HuH-7.5 (cell line): ENCODE results near the gene MLEC.
"Not testable (repeated sequence)": the region's sequence is repeated elsewhere in the genome, so short reads cannot be mapped to it uniquely, and the experiment has no call there.

Experiments used
- DNase-seq: peaks from one replicate; pipeline ENCODE4 v3.0.0; 2011; ENCODE audit warnings: low spot score

The MLEC gene

DNA sequence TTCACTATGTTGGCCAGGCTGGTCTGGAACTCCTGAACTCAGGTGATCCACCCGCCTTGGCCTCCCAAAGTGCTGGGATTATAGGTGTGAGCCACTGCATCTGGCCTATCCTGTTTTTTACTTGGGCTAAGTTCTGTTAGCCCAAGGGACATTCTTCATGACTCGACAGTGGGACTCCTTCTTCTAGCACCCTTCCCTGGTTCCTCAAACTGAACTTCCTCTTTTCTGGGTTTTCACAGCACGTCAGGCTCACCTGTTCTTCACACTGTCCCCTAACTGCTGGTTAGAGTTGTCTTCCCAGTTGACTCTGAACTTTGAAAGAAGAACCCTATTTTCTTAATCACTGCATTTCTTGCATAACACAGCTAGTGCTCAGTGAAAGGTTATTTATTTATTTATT lies 24.1 kb upstream of the MLEC start:
- DNase-seq: no peak

- DNase-seq: no peak
Observed at GRCh38 chr12:120663741-120664140, 23.2 kb upstream of the MLEC start.

- DNase-seq: no peak
Observed at GRCh38 chr12:120666571-120667390, 20.2 kb upstream of the MLEC start.

DNA sequence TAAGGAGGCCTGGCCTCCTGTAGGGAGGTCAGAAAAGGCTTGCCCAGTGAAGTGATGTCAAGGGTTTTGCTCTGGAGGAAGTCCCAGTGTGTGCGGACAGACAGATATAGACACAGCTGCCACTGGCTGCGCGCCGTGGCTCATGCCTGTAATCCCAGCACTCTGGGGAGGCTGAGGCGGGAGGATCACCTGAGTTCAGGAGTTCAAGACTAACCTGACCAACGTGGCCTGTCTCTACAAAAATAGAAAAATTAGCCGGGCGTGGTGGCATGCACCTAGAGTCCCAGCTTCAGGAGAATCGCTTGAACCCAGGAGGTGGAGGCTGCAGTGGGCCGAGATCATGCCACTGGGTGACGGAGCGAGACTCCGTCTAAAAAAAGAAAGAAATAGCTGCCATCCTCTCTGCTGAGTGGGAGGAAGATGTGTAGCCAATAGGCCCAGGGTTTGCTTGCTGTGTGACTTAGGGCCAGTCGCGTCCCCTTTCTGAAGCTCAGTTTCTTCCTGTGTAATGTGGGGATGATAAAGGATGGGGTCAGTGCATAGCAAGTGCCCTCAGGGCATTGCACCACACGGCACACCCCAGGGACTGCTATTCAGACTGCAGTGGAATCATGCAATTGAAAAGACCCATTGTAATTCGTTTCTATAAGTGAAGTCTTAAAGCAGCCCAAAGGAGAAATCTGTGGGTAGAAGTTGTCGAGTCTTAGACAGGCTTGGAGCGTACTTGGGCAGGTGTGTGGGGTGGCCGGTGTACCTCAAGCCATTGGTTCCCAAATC lies 18.7 kb upstream of the MLEC start:
- no peak for DNase-seq

GRCh38 chr12:120668868-120669840 lies 17.8 kb upstream of the MLEC start:
- no peak for DNase-seq

- DNase-seq: not testable (repeated sequence)
Observed at GRCh38 chr12:120670237-120670636, 16.7 kb upstream of the MLEC start.

GRCh38 chr12:120670667-120671066 lies 16.3 kb upstream of the MLEC start:
- no peak for DNase-seq

DNA sequence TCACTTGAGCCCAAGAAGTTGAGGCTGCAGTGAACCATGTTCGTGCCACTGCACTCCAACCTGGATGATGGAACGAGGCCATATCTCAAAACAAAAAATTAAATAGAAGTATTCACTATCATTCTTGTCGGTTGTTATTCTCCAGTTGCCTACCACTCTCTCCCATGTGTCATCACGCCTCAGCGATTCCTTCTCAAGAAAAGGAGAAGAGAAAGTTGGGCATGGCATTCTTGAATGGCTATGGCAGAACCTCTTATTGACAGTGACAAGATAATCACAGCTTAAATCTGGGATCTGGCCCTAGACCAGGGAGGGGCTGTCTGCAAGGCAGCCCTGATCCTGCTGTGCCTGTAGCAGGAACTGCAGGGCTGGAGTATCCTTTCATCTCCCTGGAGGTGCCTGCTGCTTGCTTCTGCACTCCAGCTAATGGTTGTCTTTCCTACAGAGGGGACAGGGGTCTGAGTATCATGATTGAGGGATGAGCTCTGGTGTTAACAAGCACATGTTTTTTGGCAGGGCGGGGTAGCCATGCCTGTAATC lies 12.8 kb upstream of the MLEC start:
- DNase-seq: no peak

- no peak for DNase-seq
Observed at GRCh38 chr12:120677765-120678473, 9.0 kb upstream of the MLEC start.

GRCh38 chr12:120678572-120678971 lies 8.4 kb upstream of the MLEC start:
- DNase-seq: no peak

DNA sequence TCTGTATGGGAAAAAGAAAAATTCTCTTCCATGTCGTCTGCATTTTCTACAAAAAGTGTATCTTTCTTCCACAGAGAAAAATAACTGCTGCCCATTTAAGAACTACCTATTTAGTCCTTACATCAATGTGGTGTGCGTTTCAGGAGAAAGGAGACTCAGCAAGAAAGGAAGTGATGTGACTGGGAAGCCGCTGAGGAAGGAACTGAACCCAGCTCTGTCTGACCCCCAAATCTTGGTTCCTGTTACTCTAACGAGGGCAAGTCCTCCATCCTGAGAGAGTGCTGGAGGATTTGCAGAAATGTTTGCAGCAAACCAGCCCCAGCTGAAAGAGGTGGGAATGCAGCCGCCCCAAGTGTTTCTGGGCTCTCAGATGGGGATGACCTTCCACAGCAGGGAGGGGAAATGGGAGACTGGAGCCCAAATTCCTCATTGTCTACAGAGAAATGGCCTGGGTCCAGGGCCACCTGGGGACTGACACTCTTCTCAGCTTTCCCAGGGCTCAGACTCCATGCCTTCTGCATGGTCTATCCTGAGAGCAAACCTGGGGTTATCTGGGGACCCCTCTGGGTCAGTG lies 6.7 kb upstream of the MLEC start:
- no peak for DNase-seq

DNA sequence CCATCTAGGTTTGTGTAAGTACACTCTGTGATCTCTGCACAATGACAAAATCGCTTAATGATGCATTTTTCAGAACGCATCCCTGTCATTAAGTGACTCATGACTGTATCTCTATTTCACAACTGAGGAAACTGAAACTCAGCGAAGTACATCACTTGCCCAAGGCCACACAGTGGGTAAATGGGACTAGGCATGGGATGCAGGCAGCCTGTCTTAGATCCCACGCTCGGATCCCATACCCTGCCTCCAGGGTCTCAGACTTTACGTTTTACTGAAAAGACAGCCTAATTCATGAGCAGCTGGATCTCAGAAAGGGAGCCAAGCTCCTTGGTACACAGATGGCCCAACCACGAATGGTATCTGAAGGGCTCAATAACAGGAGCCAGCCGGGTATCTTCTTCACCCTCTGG lies 2.4 kb upstream of the MLEC start:
- DNase-seq: no peak

GRCh38 chr12:120685522-120685921 lies 1.4 kb upstream of the MLEC start:
- no peak for DNase-seq

DNA sequence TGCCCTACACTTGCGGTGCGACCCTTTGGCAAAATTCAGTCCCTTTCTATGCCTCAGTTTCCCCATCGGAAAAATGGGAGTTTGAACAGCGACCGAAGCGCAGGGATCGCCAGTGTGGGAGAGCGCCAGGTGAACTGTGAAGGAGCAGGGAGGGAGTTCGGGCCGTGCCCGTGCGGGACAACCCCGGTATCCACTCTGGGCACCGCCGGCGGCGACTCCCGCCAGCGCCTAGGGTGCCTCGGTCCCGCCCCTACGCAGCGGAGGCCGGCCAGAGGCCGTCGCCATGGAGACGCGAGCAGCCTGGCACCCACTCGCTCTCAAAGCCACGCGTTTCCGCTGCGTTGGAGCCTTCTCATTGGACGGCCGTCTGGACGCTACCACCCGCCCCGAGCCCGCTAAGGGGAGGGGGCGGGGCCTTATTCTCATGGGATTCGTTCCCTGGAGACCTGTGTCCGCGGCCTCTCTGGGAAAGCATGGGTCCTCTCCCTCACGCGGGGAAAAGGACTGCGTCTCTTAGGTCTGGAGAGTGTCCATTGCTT lies 729 bp upstream of the MLEC start:
- DNase-seq: peak; percentile 83

- no peak for DNase-seq
Observed at GRCh38 chr12:120687578-120688289, 785 bp downstream of the MLEC start.

DNA sequence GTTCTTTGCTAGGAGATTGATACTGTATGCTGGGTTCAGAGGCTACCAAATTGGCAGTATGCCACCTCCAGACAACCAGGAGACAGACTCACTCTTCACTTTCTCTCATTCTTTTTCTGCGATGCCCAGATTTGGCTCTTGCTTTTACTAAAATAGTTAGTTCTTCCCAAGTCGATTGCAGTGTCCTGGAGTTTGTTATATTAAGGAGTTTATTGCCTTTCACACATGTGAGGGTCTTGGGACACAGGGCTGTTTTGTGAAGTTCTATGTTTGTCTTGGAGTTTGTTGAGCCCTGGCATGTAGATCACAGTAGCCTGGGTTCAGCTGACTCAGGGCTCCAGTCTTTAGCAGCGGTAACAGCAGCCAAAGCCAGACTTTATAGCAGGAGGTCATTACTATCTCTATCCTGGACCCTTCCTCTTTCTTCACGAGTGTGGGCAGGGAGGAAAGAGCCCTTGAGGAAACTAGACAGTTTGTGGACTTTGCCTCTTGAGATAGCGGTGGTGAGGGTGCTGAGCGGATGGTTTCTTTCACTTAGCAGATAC lies 1.6 kb downstream of the MLEC start:
- DNase-seq: no peak

DNA sequence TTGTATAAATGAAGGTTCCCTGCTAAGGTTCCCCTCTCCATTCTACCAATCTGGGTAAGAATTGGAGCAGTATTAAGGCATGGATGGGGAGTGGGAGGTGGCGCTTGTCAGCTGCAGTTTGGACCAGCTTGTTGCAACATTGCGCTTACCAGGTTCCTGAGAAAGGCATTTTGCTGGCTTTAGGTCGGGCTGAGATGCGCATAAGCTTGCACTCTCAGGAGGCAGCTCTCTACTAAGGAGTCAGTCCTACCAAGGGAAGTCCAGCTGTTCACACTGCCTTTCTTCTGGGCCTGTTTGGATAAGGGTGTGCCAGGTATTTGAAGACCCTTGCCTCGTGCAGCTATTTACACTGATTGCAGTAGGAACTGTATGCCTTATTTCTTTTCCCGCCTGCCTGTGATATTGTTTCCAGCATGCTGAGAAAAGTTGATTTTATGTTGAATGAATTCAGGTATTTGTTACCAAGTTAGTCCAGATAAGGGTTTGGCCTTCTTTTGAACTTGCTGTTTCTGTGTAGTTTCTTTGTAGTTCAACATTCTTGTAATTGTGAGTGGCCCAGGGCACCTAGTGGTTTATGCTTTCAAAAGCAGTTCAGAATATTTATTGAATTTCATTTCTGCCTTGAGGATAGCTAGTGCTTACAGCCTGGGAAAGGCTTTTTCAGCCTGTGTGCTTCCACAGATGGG lies 2.6 kb downstream of the MLEC start:
- no peak for DNase-seq

DNA sequence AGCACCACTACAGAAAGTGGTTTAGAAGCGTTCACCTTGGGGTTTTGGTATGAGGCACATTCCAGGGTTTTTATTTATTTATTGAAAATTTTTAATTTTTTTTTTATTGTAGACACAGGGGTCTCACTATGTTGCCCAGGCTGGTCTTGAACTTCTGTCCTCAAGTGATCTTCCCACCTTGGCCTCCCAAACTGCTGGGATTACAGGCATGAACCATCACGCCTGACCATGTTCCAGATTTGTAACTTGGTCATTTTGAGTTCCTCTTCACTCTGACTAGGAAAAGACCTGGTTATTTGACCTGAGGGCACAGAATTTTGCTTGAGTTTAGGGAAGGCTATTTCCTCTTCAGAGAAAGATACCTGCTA lies 3.1 kb downstream of the MLEC start:
- DNase-seq: no peak

DNA sequence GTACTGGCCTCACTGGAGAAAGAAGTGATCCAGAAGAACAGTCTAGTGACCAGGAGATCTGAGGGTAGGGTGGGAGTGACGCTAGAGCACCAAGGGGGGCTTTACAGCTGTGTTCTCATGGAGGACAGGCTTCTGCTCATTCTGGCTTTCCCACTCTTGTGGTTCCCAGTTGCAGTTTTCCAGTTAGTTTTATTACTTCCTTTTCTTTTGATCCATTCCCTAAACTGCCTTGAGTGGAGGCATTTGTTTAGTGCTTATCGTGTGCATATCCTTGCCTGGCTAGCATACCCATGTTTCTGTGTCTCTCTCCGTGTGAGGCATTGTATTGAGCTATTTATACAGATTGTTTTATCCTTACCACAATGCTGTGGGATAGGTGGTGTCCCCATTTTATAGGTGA lies 4.0 kb downstream of the MLEC start:
- no peak for DNase-seq
